Lower lobe of right lung (tissue), 2 donors: ENCODE data around the gene RNASEH2A. TPM values are rescaled to one million over a fixed set of nuclear protein-coding genes. Genes with fewer than 3 reads are reported as not detected.
A peak's percentile ranks its signal among the peaks of the same experiment; 100 is the strongest.

ENCODE experiments used
- ATAC-seq, 2 donors: fragments of 200-7000 bp; cut with Tn5 transposase; one replicate each; pipeline ENCODE4 v1.9.1; 2020 to 2022; ENCODE audit warnings: mild to moderate bottlenecking in 2 of 2, moderate library complexity in 2 of 2
- DNase-seq: peaks from one replicate; pipeline ENCODE4 v3.0.0-alpha.2; 2020
- H3K27ac ChIP-seq: fragments of 200-600 bp; one replicate; pipeline ENCODE4 v1.8.0; 2022
- H3K27me3 ChIP-seq: fragments of 200-600 bp; one replicate; pipeline ENCODE4 v1.8.0; 2022; ENCODE audit warnings: low read depth
- H3K36me3 ChIP-seq: fragments of 200-600 bp; one replicate; pipeline ENCODE4 v1.8.0; 2022; ENCODE audit warnings: mild to moderate bottlenecking
- H3K4me1 ChIP-seq: fragments of 200-600 bp; one replicate; pipeline ENCODE4 v1.8.0; 2022
- H3K4me3 ChIP-seq: fragments of 200-600 bp; one replicate; pipeline ENCODE4 v1.8.0; 2022; ENCODE audit warnings: mild to moderate bottlenecking
- H3K9me3 ChIP-seq: fragments of 200-600 bp; one replicate; pipeline ENCODE4 v1.8.0; 2022
- intact Hi-C: fragments of 100-400 bp; cut with DNase I; formaldehyde crosslinking; loops from one replicate; pipeline ENCODE4 v1.11.0; 2022
- total RNA-seq: library from RNA; stranded (reverse); fragmentation: NEBNext Ultra II Directional; extraction: Animal tissue kit (Norgen Biotek cat#: 25700); gene quantifications from one replicate; pipeline ENCODE4 v1.2.1, GENCODE V29; 2021
- TF ChIP-seq, protein P1 (sequence below): fragments of 200-600 bp; IDR thresholded peaks from one replicate; pipeline ENCODE4 v1.8.0; 2022; ENCODE audit warnings: antibody characterized with exemption, mild to moderate bottlenecking
- donor health status: DM: no; HTN: yes; CAD: no; lungs with severe emphysema.

RNASEH2A gene
- total RNA-seq, 1 donor from 2014 or later, result 10.9 TPM

DNA sequence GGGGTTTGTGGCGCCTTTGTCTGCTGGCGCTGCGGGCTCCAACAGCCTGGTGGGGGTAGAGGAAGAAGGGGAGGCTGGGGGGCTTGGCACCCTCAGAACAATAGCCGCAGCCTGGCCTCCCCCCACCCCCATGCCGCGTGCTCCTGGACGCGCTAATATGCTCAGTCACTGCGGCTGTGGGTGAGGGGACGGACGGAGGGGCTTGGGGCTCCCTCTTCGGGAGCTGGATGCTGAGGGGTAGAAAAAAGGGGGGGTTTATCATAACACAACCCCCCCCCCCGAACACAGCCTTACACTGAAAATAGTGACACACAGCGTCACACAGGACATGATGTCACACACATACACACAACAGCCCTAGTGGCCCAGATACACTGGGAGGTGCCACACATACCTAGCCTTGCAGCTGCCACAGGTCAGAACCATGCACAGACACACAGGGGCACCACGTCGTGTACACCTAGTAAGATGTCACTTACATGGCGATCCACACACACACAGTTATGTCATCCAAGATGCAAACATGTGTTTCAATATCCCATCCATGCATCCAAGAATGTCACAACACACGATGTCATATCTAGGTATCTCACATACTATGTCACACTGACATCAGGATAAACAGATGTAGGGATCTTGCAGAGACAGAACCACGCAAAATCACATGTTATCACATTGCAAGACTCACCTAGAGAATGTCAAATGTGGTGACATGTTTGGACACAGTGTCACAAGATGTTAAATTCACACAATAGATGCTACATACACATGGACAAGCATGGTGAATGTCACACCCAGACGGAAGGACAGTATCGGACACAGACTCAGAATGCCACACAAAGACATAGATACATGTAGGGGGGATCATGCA, 32.7 kb downstream of the RNASEH2A start:
- Histone ChIP-seq H3K4me1 (peaks cover 19% of the 10 kb centered on the region), H3K9me3 (no peaks in the 10 kb centered on the region), H3K27me3 (peaks cover 87% of the 10 kb centered on the region), H3K4me3 (peak overlapping the region; percentile 35), H3K36me3 (no peaks in the 10 kb centered on the region), H3K27ac (no peak overlapping the region)
- no peak for DNase-seq
- TF ChIP-seq, protein P1, sequence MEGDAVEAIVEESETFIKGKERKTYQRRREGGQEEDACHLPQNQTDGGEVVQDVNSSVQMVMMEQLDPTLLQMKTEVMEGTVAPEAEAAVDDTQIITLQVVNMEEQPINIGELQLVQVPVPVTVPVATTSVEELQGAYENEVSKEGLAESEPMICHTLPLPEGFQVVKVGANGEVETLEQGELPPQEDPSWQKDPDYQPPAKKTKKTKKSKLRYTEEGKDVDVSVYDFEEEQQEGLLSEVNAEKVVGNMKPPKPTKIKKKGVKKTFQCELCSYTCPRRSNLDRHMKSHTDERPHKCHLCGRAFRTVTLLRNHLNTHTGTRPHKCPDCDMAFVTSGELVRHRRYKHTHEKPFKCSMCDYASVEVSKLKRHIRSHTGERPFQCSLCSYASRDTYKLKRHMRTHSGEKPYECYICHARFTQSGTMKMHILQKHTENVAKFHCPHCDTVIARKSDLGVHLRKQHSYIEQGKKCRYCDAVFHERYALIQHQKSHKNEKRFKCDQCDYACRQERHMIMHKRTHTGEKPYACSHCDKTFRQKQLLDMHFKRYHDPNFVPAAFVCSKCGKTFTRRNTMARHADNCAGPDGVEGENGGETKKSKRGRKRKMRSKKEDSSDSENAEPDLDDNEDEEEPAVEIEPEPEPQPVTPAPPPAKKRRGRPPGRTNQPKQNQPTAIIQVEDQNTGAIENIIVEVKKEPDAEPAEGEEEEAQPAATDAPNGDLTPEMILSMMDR, result no peak
- intact Hi-C loops, result no loop called here
- ATAC-seq, result no peak

DNA sequence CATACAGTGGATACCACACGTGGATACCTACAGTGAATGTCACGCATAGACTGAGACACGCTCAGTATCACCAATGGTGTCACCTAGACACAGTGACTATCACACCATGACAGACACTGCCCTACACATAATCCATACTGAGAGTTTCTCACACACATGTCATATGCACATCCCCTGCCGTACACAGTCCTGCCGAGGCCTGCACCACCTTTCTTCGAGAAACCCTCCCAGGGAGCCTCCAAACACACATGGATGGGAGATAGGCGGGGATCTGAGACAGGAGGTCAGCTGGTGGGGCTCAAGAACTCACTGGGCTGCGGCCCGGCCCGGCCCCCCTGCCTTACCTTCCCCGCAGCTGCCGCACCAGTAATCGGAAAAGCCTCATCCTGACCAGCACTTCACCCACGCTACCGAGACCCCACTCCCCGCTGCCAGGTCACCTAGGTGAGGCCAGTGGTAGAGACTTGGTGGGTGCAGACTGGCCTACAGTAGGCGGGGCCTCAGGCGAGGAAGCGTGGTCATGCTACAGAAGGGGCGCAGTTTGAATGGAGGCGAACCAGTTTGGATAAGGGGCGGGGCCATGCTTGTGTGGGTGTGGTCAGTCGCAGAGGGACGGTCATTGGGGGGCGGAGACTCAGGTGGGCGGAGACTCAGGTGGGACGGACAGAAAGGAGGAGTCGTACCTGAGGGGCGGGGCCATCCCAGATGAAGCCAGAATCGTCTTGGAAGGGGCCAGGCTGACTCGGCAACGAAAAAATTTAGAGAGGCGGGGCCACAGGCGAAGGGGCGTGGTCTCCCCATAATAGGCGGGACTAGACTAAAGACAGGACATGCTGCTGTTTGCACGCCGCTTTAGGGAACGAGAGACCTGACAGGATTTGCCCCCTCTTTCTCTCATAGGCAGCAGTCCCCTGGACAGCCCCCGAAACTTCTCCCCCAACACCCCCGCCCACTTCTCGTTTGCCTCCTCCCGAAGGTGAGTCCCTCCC, 34.0 kb downstream of the RNASEH2A start:
- TF ChIP-seq, protein P1, result no peak

DNA sequence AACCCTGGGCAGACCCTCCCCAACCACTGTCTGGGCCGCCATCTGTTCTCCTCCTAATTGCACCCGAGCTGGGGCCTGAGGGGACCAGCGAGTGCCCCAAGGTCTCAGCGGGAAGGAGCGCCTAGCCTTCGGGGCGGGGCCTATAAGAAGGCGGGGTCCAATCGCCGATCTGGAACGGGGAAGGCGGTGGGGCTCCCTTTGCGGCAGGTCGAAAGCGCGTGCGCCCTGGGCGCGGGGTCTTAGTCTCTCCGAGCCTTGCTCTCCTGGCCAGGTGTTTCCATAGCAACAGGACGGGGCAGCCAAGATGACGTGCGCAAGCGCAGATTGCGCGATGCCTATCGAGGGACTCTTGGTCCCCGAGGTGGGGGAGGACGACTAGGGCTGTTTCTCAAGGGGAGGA, 34.7 kb downstream of the RNASEH2A start:
- Histone ChIP-seq H3K36me3 (no peaks in the 10 kb centered on the region), H3K9me3 (no peaks in the 10 kb centered on the region), H3K4me3 (peak overlapping the region; percentile 32), H3K27me3 (peaks cover 87% of the 10 kb centered on the region), H3K27ac (no peak overlapping the region), H3K4me1 (peaks cover 15% of the 10 kb centered on the region)
- TF ChIP-seq, protein P1, result no peak
- ATAC-seq, result peak in 1 of 2 donors; percentile 10
- peak; percentile 50 for DNase-seq
- intact Hi-C loops, result loop anchor here (10.0 kb wide), 1 partner anchor 76 kb away; no protein-coding TSS in a partner anchor

More for the DNA sequence above, 34.0 kb downstream of the RNASEH2A start:
- Histone ChIP-seq H3K27ac (no peak overlapping the region), H3K36me3 (no peaks in the 10 kb centered on the region), H3K4me1 (peaks cover 15% of the 10 kb centered on the region), H3K4me3 (peak overlapping the region; percentile 32), H3K27me3 (peaks cover 87% of the 10 kb centered on the region), H3K9me3 (no peaks in the 10 kb centered on the region)
- DNase-seq, result peak; percentile 77
- ATAC-seq, result peak; percentile 74 to 84
- intact Hi-C loops, result loop anchor here (10.0 kb wide), 1 partner anchor 76 kb away; no protein-coding TSS in a partner anchor

DNA sequence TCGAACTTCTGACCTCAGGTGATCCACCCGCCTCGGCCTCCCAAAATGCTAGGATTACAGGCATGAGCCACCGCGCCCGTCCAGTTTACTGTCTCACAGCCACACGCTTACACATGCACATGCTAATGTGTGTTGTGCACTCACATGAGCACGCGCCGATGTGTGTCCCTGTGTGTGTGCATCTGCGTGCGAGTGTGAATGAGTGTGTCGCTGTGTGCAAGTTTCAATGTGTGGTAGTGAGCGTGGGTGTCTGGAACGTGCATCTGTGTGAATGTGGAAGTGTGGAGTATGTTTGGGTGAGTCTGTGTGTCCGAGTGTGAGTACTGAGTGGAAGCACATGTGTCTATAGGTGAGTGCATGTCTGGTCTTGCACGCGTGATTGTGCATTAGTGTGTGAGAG, 36.1 kb downstream of the RNASEH2A start:
- intact Hi-C loops, result loop anchor here (10.0 kb wide), 1 partner anchor 78 kb away; no protein-coding TSS in a partner anchor
- TF ChIP-seq, protein P1, result no peak

DNA sequence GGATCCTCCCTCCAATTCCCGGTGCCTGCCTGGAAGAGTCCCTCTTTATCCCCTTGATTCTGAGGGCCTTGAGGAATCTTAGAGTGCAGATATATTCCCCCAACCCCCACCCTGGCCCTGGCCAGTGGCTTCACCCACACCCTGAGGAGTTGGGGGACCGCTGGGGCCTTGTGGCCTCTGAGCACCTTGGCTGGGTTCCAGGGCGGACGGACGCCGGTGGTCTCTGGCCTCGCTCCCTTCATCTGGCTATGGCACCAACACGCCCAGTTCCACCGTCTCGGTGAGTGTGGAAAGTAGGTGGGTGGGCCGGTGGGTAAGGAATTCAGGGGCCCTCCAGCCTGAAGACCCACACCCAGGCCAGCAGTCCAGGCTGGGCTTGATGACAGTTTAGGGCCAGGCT, 36.9 kb downstream of the RNASEH2A start:
- no peak overlapping the region for H3K4me3 ChIP-seq
- H3K36me3 ChIP-seq, result no peaks in the 10 kb centered on the region
- ATAC-seq, result no peak
- no peaks in the 10 kb centered on the region for H3K9me3 ChIP-seq
- DNase-seq, result no peak
- no peak overlapping the region for H3K27ac ChIP-seq
- peaks cover 82% of the 10 kb centered on the region for H3K27me3 ChIP-seq
- TF ChIP-seq, protein P1, result no peak
- intact Hi-C loops, result loop anchor here (10.0 kb wide), 1 partner anchor 79 kb away; no protein-coding TSS in a partner anchor
- peaks cover 23% of the 10 kb centered on the region for H3K4me1 ChIP-seq

More for the DNA sequence above, 36.1 kb downstream of the RNASEH2A start:
- H3K4me1 ChIP-seq, result peaks cover 19% of the 10 kb centered on the region
- H3K27ac ChIP-seq, result no peak overlapping the region
- no peak for ATAC-seq
- peaks cover 88% of the 10 kb centered on the region for H3K27me3 ChIP-seq
- no peak for DNase-seq
- H3K4me3 ChIP-seq, result no peak overlapping the region
- H3K9me3 ChIP-seq, result no peaks in the 10 kb centered on the region
- H3K36me3 ChIP-seq, result no peaks in the 10 kb centered on the region
